Activated CD8-positive, alpha-beta memory T cell treated with anti-CD3 and anti-CD28 coated beads for 36 hours (primary cell): ENCODE measurements around the gene EPHA1. TPM values are rescaled to one million over a fixed set of nuclear protein-coding genes. Genes with fewer than 3 reads are reported as not detected.

Experiments used
- CTCF ChIA-PET: fragments of 350-600 bp; sonication (Branson Sonifier 250); formaldehyde crosslinking; loops from one replicate; lab custom pipeline; 2021; ENCODE audit warnings: antibody characterized with exemption; lab: Charles Lee
- POLR2A ChIA-PET: fragments of 350-600 bp; sonication (Branson Sonifier 250); formaldehyde crosslinking; loops from one replicate; lab custom pipeline; 2021; ENCODE audit warnings: antibody characterized with exemption; lab: Charles Lee
- total RNA-seq, 2 experiments: library from RNA; stranded (reverse); gene quantifications; one replicate each; pipeline ENCODE4 v1.2.3, GENCODE V29; 2021

The EPHA1 gene
- total RNA-seq, 2 experiments from 2014 or later = 0.69 to 0.82 TPM

DNA sequence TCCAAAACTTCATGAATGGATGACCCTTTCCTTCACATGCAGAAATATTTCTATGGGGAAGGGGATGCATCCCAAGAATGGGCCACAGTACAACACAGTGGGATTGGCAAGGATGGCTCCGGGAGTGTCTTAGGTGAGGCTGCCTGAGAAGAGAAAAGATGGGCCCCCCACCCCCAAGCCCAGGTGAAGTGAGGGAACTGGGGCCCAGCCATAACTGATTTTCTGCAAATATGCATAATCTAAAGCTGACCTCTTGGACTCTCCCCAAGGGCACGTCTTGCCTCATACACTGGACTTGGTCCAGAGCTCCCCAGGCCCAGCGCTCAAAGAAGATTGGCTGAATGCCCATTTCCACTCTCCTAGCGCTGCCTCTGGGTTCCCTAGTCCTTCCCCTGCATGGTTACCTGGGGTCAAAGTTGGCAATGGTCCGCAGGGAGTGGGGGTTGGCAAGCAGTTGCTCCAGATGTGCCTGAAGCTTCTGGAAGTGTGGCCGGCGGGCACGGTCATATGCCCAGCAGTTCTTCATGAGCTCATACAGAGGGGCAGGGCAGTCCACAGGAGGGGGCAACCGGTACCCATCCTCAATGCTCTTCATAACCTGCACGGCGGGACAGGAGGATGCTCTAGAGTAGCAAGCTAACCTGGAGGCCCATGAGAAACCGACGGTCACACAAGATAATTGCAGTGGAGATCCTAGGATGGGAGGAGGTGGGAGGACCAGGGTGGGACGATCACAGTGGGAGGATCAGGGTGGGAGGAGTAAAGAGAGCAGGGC lies 15.2 kb downstream of the EPHA1 start:
- POLR2A ChIA-PET = no interaction called here
- CTCF ChIA-PET = interaction anchor here (0.9 kb wide), 1 partner anchor 9 kb away, joined by 3 read pairs; no protein-coding TSS in a partner anchor

DNA sequence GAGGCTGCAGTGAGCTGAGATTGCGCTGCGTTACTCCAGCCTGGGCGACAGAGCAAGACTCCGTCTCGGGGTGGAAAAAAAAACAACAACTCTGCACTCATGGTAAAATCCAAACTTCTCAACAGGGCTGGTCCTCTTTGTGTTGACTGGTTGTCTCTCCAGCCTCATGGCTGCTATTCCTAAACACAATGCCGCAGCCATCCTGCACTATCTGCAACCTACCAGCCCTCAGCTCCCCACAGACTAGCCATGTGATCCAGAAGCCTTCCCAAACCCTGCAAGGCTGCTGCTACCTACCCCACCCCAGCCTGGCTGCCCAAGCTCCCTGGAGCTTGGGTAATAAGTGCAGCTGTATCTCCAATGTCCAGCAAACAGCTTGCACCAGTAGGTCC lies 15.8 kb downstream of the EPHA1 start:
- CTCF ChIA-PET = interaction anchor here (0.9 kb wide), 1 partner anchor 8 kb away, joined by 3 read pairs; no protein-coding TSS in a partner anchor
- POLR2A ChIA-PET = no interaction called here

DNA sequence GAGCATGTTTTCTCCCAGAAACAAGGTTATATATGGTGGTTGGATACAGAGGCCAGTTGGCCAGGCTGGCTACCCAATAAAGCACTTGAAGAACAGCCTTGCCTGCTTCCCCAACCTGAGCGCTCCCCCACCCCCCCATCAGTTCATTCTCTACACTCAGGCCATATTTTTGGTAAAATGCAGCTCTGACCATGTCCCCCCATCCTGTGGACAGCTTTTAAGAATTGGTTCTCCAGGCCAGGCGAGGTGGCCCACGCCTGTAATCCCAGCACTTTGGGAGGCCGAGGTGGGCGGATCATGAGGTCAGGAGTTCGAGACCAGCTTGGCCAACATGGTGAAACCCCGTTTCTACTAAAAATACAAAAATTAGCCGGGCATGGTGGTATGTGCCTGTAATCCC lies 16.2 kb downstream of the EPHA1 start:
- ChIA-PET CTCF (interaction anchor here (0.9 kb wide), 1 partner anchor 8 kb away, joined by 3 read pairs; no protein-coding TSS in a partner anchor), POLR2A (interaction anchor here (0.5 kb wide), 1 partner anchor 97 kb away, joined by 5 read pairs; no protein-coding TSS in a partner anchor)

DNA sequence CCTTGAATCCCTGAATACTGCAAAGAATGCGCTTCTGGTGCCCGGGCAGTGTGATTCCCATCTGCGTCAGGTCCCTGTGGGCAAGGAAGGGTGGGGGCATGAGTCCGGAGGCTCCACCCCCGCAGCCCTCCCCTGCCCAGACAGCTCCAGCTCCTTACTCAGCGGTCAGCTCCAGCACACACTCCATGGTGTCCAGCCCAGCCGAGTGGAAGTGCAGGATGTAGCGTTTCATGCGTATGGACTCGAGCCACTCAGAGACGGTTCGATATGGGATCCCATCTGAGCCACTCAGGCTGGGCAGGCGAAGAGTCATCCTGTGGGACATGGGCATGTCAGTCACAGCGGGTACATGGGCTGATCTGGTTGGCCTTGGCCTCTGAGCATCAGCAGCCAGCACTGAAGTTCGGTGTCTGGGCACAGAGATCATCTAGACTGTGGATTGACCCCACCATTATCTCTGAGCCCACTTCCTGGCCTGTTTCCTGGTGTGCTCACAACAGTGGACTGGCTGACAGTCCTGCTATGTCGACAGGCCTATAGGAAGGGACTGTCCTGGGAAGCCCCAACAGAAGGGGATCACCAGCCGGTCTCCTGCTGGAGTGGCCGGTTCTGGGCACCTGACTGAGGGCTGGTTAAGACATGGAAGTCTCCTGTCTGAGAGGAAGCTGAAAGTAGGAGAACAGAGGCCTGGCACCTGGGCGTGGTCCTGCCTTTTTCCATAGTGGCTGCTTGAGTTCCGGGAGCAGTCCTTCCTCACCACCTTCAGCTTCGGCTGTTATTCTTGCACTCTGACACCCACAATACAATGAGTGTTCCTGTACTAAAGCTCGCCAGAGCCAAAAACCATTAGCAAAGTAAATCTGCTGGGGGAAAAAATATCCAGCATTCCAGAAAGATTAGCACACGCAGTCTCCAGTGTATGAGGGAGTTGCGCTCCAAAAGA lies 16.9 kb downstream of the EPHA1 start:
- ChIA-PET CTCF (no interaction called here), POLR2A (interaction anchor here (0.5 kb wide), 1 partner anchor 97 kb away, joined by 5 read pairs; no protein-coding TSS in a partner anchor)

DNA sequence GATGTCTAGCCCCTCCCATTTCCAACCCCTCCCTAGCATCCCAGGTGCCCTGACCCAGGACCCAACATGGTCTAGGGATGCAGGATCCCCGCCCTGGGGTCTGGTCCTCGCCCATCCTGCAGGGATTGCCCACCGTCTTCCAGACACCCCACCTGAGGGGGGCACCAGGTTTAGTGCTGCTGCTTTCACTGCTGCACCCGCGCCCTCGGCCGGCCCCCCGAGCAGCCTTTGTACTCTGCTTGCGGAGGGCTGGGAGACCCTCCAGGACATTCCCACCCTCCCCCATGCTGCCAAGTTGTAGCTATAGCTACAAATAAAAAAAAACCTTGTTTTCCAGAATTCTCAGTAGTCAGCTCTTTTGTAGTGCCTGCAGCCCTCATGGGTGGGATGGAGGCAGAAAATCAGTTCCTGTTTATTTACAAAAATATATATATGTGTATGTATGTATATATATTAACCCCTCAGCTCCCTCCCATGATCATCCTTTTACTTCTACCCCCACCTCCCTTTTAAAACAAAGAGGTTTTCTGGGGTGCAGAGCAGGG lies 17.8 kb downstream of the EPHA1 start:
- ChIA-PET CTCF (interaction anchor here (1.4 kb wide), 1 partner anchor 11 kb away, joined by 4 read pairs; no protein-coding TSS in a partner anchor), POLR2A (no interaction called here)

DNA sequence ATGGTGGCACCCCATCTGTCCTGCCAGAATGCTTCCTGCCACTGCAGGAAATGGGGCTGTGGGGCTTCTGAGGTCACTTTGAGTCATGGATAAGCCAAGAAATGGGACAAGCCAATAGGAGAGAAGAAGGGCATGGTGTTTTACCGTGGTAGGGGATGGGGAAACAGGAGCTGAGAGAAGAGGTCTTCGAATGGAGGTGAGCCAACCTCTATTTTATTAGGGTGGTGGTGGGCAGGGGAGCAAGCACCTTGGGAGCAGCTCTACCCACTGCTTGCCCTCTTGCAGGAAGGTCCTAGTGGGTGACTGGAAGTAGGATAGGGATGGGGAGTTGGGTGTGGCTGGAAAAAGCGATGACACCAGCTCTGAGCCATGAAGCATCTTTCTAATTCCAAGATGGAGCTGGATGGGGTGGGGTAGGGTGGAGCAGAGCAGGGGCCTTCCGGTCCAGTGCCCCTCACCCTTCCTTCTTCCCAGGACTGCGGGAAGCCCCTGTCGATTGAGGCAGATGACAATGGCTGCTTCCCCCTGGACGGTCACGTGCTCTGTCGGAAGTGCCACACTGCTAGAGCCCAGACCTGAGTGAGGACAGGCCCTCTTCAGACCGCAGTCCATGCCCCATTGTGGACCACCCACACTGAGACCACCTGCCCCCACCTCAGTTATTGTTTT lies 18.4 kb downstream of the EPHA1 start:
- POLR2A ChIA-PET = no interaction called here
- CTCF ChIA-PET = interaction anchor here (1.4 kb wide), 1 partner anchor 10 kb away, joined by 4 read pairs; no protein-coding TSS in a partner anchor

DNA sequence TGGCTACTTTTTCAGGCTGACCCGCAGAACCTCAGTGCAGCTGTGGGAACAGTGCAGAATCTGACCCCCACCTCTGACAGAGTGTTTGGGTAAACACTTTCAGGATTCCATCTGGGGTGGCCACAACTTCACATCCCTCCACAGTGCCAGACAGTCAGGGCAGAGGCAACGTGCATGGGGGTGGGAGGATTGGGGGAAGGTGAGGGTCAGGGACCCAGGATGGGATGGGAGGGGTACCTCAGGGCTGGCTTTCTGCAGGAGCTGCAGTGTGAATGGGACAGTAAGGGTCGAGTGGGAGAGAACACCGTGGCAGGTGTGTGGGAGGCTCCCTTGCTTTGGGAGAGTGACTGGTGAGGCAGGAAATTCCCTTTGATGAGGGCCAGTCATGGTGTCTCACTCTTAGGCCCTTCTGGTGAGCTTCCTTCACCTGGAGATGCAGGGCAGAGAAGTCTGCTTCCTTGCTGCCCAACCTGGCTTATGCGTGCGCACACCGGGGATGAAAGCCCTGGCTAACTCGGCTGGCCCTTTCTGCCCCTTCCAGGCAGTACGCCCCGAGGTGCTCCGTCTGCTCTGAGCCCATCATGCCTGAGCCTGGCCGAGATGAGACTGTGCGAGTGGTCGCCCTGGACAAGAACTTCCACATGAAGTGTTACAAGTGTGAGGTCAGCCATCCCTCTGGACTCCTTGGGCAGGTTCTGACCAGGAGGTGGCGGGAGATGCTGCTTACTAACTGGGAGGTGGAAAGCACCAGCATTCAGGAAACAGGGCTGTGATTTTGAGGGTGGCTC lies 19.1 kb downstream of the EPHA1 start:
- POLR2A ChIA-PET = no interaction called here
- CTCF ChIA-PET = interaction anchor here (1.4 kb wide), 1 partner anchor 9 kb away, joined by 4 read pairs; no protein-coding TSS in a partner anchor

DNA sequence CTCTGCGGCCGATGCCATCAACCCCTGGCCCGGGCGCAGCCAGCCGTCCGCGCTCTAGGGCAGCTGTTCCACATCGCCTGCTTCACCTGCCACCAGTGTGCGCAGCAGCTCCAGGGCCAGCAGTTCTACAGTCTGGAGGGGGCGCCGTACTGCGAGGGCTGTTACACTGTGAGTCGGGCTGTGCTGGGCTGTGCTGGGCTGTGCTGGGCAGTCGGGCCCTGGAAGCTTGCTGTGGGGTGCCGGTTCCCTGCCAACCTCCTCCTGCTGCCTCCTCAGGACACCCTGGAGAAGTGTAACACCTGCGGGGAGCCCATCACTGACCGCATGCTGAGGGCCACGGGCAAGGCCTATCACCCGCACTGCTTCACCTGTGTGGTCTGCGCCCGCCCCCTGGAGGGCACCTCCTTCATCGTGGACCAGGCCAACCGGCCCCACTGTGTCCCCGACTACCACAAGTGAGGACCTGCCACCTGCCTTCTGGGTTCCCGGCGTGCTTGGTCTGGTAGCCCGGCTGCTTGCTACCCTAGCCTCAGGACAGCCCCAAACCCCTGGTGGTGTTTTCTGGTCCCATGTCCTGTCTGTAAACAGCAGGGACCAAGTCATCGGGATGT lies 20.1 kb downstream of the EPHA1 start:
- POLR2A ChIA-PET = no interaction called here
- CTCF ChIA-PET = interaction anchor here (0.9 kb wide), 1 partner anchor 13 kb away, joined by 4 read pairs; no protein-coding TSS in a partner anchor

DNA sequence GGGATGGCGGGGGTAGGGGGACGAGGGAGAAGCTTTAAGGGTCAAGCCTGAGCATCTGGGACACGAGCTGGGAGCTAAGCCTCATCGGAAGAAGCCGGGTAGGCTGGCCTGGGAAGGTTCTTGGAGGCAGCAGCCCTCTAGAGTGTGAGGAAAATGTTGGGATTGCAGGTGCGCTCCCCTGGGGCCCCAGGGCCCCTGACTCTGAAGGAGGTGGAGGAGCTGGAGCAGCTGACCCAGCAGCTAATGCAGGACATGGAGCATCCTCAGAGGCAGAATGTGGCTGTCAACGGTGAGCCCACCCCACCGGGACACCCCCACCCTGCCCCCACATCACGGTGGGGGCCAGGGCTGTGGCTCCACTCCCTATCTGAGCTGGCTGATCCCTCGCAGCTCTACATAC lies 20.6 kb downstream of the EPHA1 start:
- POLR2A ChIA-PET = no interaction called here
- CTCF ChIA-PET = interaction anchor here (0.9 kb wide), 1 partner anchor 12 kb away, joined by 4 read pairs; no protein-coding TSS in a partner anchor

DNA sequence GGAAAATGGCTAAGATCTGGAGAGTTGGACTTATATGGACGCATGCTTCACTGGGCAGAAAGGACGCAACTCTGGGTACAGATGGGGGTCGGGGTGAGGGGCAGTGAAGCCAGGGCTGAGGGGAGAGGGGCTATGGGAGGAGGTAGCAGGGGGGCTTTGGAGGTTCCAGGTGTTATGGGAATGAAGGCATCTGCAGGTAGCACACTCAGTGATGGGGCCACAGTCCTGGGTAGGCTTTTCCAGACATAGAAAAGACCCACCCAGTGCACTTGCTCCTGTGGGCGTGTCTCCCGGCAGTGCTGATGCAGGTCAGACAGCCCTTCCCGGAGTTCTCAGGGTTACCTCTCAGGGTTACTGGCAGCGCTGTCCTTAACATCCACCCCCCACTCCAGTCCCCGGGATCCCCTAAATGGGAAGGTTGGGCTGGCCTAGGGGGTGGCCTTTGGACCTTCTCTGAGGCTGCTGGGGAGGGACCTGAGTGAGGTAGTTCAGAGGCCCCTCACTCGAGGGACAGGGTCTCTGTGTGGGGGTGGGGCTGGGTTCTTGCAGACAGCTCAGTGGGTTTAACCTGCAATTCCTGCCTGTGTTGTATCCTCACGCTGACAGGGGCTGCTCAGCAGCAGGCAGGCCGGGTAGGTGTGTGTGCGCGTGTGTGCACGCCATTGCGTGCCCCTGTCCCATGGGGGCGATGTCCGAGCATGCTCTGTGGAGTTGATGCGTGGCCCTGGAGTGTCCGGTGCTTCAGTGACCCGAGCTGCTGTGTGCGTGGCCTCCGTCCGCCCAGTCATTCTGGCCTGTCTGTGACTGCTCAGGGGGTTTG lies 21.3 kb downstream of the EPHA1 start:
- ChIA-PET CTCF (no interaction called here), POLR2A (no interaction called here)

DNA sequence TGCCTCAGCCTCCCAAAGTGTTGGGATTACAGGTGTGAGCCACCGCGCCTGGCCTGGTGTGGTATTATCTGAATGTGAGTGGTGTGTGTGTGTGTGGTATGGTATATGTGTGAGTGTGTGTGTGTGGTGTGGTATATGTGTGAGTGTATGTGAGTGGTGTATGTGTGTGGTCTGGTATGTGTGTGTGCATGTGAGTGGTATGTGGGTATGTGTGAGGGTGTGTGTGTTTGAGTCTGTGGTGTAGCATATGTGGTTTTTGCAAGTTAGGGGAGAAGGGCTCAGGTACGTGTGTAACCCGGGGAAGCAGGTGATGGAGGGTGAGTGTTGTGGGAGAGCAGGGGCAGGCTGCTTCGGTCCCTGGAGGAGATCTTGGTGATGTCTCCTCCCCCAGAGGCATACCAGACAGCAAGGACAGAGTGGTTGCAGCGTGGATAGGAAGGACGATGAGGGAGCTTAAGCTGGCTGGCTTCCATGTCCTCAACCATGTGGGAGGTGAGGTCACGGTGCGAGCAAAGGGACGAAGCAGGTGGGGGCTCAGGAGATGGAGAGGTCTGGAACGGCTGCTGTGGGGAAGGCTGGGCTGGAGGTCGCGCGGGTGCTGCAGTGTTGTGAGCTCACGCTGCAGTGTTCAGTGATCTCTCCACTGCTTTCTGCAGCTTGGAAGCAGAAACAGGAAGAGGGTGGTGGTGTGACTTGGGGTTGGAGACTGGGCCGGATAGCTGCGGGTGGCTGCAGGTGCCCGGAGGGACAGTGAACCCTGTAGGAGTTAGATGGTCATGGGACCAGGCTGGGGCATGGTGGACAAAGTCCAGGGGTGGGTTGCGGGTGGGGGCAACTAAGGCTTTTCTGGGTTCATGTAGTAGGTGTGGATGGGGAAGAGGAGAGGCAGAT lies 22.5 kb downstream of the EPHA1 start:
- ChIA-PET POLR2A (no interaction called here), CTCF (interaction anchor here (0.7 kb wide), 1 partner anchor 54 kb away, joined by 3 read pairs; no protein-coding TSS in a partner anchor)

DNA sequence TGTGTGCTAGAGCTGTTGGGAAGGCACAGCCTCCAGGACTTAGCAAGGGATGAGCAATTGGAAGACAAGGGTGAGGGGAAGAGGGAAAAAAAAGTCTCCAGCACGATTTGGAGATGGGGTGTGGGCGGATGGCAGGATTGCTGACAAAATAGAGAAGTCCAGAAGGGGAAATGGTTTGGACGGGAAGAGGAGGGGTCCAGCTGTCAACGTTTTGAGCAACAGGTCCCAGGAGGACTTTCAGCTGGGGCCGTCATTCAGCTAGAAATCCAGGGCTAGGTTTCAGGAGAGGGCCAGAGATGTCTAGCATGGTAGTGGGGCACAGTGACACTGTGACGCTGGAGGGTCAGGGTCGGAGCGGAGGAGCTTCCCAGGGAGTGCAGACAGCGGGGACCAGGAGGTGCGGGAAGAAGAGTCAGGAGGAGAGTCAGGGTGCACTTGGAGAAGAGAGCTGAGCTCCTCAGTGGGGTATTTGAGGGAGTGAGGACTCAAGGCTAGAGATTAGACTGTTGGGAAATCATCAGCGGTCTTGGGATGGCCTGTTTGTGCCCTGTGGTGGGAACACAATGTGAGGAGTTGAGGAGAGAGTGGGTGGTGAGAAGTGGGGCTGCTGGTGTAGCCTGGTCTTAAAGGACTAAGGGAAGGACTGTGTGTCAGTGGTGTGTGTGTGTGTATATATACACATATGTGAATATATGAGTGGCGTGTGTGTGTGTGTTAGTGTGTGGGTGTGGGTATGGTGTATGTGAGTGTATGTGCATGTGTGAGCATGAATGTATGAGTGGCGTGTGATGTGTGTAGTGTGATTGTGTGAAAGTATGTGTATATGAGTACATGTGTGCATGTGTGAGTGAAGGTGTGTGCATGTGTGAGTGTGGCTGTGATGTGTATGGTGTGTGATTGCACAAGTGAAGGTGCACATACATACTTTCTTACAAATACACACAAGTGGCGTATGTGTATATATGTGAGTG lies 23.7 kb downstream of the EPHA1 start:
- ChIA-PET CTCF (interaction anchor here (0.7 to 1.0 kb wide), 3 partner anchors 8 to 144 kb away, joined by 3 to 5 read pairs (median 3); no protein-coding TSS in a partner anchor), POLR2A (no interaction called here)

DNA sequence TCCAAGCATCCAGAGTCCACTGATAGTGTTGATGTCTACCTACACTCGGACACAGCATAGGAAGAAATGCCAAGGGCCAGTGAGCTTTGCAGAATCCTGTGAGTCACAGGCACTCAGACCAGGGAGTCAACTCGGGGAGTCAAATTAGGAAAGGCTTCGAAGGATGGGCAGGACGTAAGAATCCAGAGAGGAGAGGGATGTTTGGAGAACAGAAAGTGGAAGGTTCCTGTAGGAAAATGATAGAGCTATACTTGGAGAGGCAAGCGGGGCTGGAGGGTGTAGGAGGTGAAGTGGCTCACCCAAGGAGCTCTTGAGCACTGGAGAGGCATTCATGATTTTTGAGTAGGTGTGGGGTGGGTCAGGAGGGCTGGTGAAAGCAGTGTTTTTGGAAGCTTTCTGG lies 24.5 kb downstream of the EPHA1 start:
- POLR2A ChIA-PET = no interaction called here
- CTCF ChIA-PET = interaction anchor here (1.0 kb wide), 2 partner anchors 9 to 143 kb away, joined by 3 to 5 read pairs; no protein-coding TSS in a partner anchor

DNA sequence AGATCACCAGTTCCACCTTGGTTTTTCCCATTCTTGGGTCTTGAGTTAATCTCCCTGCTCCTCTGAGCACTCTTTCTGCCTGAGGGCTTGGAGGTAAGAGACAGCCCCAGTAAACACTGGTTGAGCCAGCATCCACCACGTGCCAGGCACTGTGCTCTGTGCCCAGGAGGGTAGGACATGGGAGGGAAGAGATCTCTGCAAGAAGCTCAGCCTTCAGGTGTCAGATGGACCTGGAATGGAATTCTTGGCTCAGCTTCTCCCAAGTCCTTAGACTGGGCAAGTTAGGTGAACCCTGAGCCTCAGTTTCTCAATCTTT lies 25.1 kb downstream of the EPHA1 start:
- CTCF ChIA-PET = interaction anchor here (0.6 kb wide), 1 partner anchor 75 kb away, joined by 3 read pairs; no protein-coding TSS in a partner anchor
- POLR2A ChIA-PET = no interaction called here
